ENCODE data around the gene FBLN2.
"Not testable (repeated sequence)": the region's sequence is repeated elsewhere in the genome, so short reads cannot be mapped to it uniquely, and the experiment has no call there.

FBLN2 gene

GRCh38 chr3:13548696-13549622 is at the start of gene FBLN2:
FBLN2 (plus strand) TSS chr3:13549125; CDS start chr3:13570356, 21,231 bp downstream.
- DNase-seq (ENCODE audit: low spot score) = peak; percentile 61

GRCh38 chr3:13499246-13499645 is 49.7 kb upstream of the FBLN2 start:
- not testable (repeated sequence) for DNase-seq (ENCODE audit: low spot score)

GRCh38 chr3:13500133-13500885 is 48.6 kb upstream of the FBLN2 start:
- DNase-seq (ENCODE audit: low spot score) = peak; percentile 18

GRCh38 chr3:13501056-13501455 is 47.9 kb upstream of the FBLN2 start:
- DNase-seq (ENCODE audit: low spot score) = no peak

GRCh38 chr3:13501521-13501920 is 47.4 kb upstream of the FBLN2 start:
- DNase-seq (ENCODE audit: low spot score) = no peak

- DNase-seq (ENCODE audit: low spot score) = no peak
Observed at GRCh38 chr3:13501958-13502790, 46.8 kb upstream of the FBLN2 start.

GRCh38 chr3:13502791-13503060 is 46.2 kb upstream of the FBLN2 start:
- no peak for DNase-seq (ENCODE audit: low spot score)

- no peak for DNase-seq (ENCODE audit: low spot score)
Observed at GRCh38 chr3:13504161-13504831, 44.6 kb upstream of the FBLN2 start.

GRCh38 chr3:13505147-13506130 is 43.5 kb upstream of the FBLN2 start:
- no peak for DNase-seq (ENCODE audit: low spot score)

- no peak for DNase-seq (ENCODE audit: low spot score)
Observed at GRCh38 chr3:13506239-13506638, 42.7 kb upstream of the FBLN2 start.

GRCh38 chr3:13506680-13507079 is 42.2 kb upstream of the FBLN2 start:
- no peak for DNase-seq (ENCODE audit: low spot score)

GRCh38 chr3:13507247-13507569 is 41.7 kb upstream of the FBLN2 start:
- no peak for DNase-seq (ENCODE audit: low spot score)

GRCh38 chr3:13507570-13508339 is 41.2 kb upstream of the FBLN2 start:
- no peak for DNase-seq (ENCODE audit: low spot score)

- no peak for DNase-seq (ENCODE audit: low spot score)
Observed at GRCh38 chr3:13508496-13508895, 40.4 kb upstream of the FBLN2 start.

- DNase-seq (ENCODE audit: low spot score) = no peak
Observed at GRCh38 chr3:13509059-13509815, 39.7 kb upstream of the FBLN2 start.

GRCh38 chr3:13509816-13510192 is 39.1 kb upstream of the FBLN2 start:
- DNase-seq (ENCODE audit: low spot score) = no peak

- DNase-seq (ENCODE audit: low spot score) = no peak
Observed at GRCh38 chr3:13512451-13512850, 36.5 kb upstream of the FBLN2 start.

- no peak for DNase-seq (ENCODE audit: low spot score)
Observed at GRCh38 chr3:13513051-13513912, 35.6 kb upstream of the FBLN2 start.

Measured in germinal center (tissue), 1 donor.